HG03175 (cell line): Measurements from ENCODE around the gene SEMA3C.

Experiments
- ATAC-seq: cut with Tn5 transposase; IDR thresholded peaks from one replicate; pipeline ENCODE4 v1.9.1; 2021; ENCODE audit warnings: mild to moderate bottlenecking, moderate library complexity; ENCODE audit not compliant: unreplicated experiment

SEMA3C gene

DNA sequence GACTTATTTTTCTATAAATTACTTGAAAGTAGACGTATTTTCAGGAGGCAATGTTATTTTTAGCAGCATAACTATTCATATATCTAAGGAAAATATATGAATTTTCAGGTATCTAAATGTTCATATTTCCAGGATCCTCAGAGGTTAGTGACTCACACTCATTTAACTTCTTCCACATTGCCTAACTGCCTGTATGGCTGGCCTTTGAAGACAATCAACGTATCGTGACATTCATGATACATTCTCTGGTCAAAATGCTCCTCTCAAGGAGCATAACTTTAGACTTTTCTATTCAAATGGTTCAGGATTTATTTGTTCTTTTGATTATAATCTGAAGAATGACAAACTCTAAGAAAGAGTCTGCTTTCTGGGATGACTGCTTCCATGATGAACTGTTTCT lies 89.3 kb downstream of the SEMA3C start:
- no peak for ATAC-seq

GRCh38 chr7:80827239-80827633 lies 91.6 kb downstream of the SEMA3C start:
- ATAC-seq, result no peak

DNA sequence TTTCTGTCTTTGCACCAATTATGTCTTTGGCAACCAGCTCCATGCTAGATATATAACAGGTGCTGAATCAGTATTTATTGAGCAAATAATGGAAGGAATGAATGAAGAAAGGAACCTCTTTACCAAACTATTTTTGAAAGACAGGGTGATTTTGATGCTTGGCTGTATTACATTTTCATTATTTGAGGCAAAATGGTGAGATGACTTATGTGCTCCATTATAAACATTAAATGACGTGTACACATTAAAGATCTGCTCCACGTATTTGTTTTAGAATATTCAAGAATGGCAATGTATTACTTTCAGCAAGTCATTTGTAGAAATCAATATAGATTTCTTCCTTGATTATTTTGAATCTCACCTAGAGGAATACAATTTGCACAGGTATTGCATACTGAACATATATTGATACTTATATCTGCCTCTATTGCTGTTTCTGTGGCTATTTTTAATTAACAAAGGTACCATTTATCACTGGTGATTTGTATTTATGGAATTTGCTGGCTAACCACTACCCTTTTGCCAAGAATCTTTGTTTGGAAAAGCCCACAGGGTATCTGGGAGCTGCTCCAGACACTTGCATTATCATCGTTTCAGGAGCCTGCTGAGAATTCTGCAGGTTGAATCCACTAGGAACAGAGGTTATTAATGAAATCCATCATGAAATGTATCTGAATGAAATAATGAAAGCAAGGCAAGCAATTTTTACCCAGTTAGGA lies 92.2 kb downstream of the SEMA3C start:
- ATAC-seq, result no peak

GRCh38 chr7:80825499-80825898 lies 93.4 kb downstream of the SEMA3C start:
- no peak for ATAC-seq

GRCh38 chr7:80824253-80824652 lies 94.6 kb downstream of the SEMA3C start:
- ATAC-seq, result no peak

DNA sequence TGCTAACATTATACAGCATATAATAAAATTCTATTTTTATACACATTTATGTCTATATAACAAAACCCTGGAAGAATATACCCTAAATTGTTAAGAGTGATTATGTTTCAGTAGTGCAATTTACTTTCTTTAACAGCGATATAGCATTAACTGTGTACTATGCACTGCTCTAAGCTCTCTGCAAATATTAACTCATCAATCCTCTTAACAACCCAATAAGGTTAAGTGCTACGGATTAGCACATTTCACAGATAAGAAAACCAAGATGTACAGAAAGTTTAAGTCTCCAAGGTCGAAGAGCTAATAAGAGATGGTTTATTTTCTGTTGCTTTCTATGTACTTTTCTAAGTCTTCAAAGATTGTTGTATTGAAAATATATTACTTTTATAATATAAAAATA lies 95.8 kb downstream of the SEMA3C start:
- ATAC-seq, result no peak

DNA sequence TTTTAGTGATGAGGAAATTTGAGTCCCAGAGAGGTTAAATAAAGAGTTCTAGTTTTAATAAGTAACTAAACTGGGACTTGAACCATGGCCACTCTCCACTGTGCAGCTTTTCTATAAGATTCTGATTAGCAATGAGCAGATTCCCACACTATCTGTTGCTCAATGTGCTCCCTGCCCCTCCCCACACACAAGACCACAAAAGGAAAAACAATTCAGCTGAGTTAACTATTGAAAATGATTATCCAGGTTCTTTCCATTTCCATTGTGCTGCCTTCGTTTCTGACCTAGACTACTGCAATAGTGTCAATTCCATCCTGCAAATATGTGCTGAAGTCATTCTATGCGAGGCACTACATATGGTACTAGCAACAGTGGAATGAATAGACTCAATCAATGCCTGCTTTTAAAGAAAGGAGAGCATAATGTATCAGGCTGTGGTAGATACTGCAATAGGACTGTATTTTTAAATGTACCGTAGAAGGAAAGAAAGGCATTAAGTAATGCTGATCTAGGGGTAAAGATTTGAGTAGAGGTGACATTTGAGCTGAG lies 97.0 kb downstream of the SEMA3C start:
- ATAC-seq, result no peak

GRCh38 chr7:80819503-80819902 lies 99.3 kb downstream of the SEMA3C start:
- no peak for ATAC-seq

- no peak for ATAC-seq
These were observed 100.7 kb downstream of the SEMA3C start for GRCh38 chr7:80818181-80818580.

GRCh38 chr7:80816806-80817205 lies 102.0 kb downstream of the SEMA3C start:
- ATAC-seq, result no peak

- ATAC-seq, result no peak
These were observed 103.1 kb downstream of the SEMA3C start for GRCh38 chr7:80815733-80816132.

DNA sequence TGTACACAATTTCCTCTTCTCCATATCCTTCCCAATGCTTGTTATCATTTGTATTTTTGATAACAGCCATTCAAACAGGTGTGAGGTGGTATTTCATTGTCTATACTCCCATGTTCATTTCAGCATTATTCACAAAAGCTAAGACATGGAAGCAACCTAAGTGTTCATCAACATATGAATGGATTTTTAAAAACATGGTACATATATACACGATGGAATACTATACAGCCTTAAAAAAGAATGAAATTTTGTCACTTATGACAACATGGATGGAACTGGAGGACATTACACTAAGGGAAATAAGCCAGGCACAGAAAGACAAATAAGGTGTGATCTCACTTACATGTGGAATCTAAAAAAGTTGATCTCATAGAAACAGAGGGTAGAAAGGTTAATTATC lies 109.3 kb downstream of the SEMA3C start:
- no peak for ATAC-seq

DNA sequence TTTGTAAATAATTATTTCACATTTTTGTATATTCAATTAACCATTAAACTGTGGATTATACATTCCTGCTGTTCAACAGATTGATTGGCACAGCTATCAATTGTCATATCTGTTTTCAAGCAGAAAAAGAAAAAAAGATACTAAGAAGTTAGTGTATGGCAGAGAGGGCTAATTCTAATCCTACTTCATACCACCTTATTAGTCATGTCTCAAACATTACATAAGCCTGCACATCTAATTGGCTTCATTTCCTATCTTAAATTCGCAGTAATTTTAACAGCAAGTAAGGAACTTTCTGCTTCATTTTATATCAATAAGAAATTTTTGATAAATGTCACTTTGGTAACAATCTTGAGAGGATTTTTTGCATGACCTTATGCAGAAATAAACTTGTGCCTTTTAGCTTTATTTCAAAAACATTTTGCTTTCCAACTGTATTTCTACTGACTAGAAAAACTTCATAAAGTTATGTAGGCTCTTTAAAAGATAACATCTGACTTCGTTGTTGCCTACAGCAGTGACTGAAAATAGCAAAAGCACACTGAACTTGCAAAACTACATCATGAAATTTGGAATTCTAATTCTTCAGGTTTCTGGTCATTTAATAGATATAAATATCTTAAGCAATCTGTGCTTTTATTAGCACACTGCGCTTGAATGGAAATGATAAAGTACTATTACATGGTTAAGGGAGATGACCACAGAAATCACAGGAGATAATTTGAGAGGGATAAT lies 111.5 kb downstream of the SEMA3C start:
- ATAC-seq, result no peak

DNA sequence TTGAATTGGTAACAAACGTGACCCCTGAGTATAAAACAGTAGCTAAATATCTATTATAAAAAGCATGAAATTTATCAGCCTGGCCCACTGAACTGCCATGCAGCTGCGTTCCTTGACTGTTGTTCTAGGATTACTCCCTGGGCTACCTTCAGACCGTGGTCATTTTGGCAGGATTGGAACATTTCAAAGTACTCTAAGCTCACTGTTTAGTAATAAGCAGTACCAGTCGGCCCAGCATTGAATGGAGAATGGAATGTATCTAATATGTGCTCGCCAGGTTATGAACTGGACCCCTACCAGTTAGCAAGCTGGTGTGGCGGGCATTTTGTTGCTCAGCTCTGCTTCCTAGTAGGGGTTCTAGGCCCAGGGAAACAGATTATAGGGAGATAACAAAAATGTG lies 112.2 kb downstream of the SEMA3C start:
- no peak for ATAC-seq

GRCh38 chr7:80804589-80804988 lies 114.3 kb downstream of the SEMA3C start:
- ATAC-seq, result no peak

GRCh38 chr7:80802527-80802926 lies 116.3 kb downstream of the SEMA3C start:
- no peak for ATAC-seq

DNA sequence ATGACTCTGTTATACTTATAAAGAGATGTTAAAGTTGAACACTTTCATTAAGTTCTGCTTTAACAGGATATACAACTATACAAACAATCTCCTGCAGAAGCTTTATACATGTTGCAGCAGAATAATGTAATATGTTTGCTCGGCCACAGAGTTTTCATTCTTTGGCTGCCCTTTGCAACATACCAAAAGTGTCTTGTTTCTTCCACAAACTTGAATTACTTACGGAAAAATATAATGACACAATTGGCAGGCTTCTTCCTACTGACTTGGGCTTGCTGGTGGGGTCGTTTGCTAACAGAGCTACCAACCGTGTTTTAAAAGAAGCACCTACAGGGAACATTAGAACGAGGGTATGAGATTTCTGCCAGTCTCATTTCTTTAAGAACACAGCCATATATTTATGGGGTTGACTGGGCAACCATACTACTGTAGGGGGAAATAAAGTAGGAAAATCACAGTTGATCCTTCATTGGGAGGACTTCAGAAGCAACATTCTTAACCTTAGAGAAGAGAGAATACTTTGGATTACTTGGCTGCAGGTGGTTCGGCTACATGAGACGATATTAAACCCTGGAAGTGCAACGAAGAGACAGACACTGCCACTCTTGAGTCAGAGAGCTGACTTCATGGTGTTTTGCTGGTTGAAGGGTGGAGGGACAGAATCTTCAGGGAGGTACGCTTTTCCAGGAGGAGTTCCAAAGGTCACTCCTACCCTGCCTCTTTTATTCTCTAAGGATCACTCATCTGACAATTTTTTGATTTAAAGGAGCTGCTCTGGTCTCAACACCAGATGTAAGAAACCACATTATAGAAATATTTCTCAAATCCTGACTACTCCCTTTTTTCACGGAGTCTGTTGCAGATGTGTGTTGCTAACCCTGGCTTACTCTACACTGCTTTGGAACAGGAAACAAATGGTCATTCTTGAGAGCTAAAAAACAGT lies 123.9 kb downstream of the SEMA3C start:
- ATAC-seq, result no peak

GRCh38 chr7:80791509-80791929 lies 127.3 kb downstream of the SEMA3C start:
- ATAC-seq, result no peak

GRCh38 chr7:80790877-80791276 lies 128.0 kb downstream of the SEMA3C start:
- no peak for ATAC-seq

- no peak for ATAC-seq
These were observed 131.1 kb downstream of the SEMA3C start for GRCh38 chr7:80787721-80788120.

DNA sequence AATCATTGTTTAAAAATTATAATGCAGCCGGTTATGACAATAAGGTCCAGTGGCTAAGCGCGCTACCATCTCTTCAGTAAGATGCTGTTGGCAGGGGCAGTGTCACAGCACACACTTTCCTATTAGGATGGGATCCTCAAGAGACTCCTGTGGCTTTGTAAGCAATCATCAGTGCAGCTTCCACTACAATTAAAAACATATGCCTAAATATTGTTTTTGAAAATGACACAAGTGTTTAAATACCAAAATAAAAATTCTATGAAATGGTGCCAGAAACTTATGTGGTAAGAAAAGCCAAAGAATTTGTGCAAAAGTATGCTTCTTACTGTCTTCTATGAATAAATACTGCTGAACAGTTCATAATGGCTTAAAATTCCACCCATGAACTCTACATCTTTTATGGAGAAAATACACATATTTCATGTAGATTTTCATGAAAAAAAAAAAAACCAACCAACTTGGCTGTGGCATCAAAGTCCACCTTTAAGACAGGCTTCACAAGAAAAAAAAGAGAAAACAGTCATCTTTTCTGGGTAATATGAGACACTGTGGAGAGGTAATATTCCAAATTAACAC lies 132.8 kb downstream of the SEMA3C start:
- no peak for ATAC-seq
